Endometrial microvascular endothelial cells (primary cell): ENCODE measurements around the gene ETV6. TPM values are rescaled to one million over a fixed set of nuclear protein-coding genes. Genes with fewer than 3 reads are reported as not detected.

ENCODE experiments used
- in situ Hi-C: cut with HindIII; loops from 2 replicates; pipeline ENCODE4 v1.10.0; 2017; ENCODE audit warnings: low sequenced_read_pairs, low pct_unique_long_range_greater_than_20kb; ENCODE audit errors: inconsistent ontology term
- total RNA-seq: library from RNA; depleted of rRNA; stranded (reverse); fragments of >200 nt; gene quantifications from one replicate; pipeline ENCODE4 v1.2.3, GENCODE V29; 2015; ENCODE audit errors: inconsistent ontology term

Gene ETV6
- total RNA-seq, 1 donor from 2014 or later, result 12.6 TPM

DNA sequence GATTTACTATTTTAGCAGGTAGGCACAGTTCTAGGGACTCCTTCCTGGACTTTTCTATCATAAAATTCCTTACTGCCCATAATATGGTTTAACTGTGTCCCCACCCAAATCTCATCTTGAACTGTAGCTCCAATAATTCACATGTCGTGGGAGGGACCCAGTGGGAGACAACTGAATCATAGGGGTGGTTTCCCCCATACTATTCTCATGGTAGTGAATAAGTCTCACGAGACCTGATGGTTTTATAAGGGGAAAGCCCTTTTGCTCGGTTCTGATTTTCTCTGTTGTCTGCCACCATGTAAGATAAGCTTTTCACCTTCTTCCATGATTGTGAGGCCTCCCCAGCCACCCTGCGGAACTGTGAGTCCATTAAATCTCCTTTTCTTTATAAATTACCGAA is 10.0 kb upstream of the ETV6 start:
- in situ Hi-C loops, result no loop called here

- in situ Hi-C loops, result loop anchor here (10.0 kb wide), 1 partner anchor 57 kb away; no protein-coding TSS in a partner anchor
Observed at GRCh38 chr12:11641522-11641921, 8.0 kb upstream of the ETV6 start.

- in situ Hi-C loops, result loop anchor here (10.0 kb wide), 1 partner anchor 58 kb away; no protein-coding TSS in a partner anchor
Observed at GRCh38 chr12:11642785-11643184, 6.7 kb upstream of the ETV6 start.

GRCh38 chr12:11645391-11645790 is 4.1 kb upstream of the ETV6 start:
- in situ Hi-C loops, result loop anchor here (10.0 kb wide), 1 partner anchor 61 kb away; no protein-coding TSS in a partner anchor

DNA sequence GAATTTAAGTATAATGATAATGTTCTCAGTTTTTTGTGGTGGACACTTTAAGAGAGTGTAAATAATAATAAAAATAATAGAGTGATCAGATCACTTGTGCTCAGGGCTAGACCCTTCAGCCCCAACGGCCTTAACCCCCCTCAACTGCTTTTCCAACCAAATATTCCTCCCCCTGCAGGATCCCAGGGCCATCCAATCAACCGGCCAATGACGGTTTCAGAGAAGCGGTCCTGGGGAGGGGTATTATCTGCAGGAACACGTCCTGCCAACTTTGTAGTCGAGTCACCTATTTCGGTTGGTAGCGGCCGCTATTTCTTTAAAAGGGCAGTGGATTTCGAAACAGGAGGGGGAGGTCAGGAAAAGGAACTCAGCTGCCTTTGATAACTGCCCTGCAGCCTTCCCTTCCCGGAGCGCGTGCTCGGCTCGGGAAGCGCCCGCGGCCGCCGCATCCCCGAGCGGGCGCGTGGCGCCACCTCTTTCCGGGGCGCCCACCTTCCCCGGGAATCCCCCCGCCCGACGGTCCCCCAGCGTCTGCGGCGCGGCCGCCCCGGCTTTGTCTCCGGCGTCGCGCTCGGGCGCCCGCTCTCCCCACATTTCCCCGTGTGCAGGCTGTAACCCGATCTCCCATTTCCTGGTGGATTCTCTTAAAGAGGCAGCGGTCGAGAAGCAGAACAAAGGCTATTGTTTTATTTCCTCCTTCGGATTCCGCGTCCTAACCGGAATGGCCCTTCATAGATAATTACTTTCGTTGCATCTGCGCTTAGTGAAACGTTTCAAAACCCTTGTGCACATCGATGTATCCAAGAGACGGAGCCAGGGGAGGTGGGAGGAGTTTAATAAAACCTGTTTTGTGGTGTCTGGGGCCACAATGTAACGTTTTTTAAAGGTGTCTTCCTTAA is 711 bp upstream of the ETV6 start:
- in situ Hi-C loops, result loop anchor here (10.0 kb wide), 1 partner anchor 64 kb away; no protein-coding TSS in a partner anchor

DNA sequence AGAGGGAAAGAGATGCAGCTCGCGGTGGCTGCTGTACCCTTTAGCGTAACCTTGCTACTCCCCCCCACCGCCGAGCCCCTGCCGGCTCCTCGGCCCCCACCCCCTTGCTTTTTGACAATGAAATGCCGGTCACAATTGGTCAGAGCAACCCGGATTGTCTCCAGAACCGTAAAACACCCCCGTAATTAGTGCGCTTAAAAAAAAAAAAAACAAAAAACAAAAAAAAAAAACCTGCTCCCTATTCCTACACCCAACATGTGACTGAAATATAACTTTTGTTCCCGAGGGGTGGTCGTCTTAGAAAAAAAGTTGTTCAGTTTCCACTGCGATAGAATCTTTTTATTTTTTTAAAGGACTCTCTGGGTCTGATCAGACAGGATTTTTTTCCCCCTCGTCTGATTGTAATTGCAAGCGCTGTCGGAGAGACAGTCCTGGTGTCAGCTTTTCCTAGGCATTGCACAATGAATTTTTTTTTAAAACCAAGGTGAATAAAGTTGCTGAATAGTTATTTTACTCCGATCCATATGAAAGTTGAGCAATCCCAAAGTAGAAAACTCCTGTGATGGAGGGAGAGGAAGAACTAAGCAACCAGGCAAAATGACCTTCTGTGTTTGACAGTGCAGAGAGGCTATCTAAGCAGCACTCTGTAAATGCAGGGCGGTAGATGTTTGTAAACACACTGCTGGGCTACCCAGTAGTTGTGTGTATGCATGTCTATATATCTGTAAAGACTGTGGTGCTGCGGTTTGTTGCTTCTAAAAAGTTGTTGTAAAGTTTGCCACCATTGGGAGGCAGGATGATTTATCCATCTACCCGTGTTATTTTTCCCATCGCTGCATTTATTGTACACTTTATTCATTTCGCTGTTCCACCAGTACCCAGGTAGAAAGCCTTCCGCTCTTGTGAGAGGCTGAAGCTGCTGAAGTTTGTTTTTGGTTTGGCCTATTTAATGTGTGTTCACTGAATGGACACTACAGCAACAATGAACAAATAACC is 1.1 kb downstream of the ETV6 start:
- in situ Hi-C loops, result no loop called here

DNA sequence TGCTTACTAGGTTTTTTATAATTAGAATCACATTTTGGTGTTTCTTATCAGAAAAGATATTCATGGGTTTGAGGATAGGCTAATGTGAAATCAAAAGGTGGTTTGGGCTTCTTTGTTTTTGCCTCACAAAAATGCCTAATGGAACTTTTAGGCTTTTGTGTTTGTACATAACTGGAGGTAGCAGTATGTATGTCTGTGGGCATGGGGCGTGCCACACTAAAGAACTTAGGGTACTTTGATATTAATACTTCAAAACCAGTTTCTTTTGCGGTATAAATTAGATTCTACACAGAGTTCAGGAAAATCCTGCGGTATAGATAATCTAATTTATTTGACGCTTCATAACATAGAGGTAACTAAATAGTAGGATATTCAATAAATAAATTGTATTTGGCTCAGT is 1.9 kb downstream of the ETV6 start:
- in situ Hi-C loops, result no loop called here

DNA sequence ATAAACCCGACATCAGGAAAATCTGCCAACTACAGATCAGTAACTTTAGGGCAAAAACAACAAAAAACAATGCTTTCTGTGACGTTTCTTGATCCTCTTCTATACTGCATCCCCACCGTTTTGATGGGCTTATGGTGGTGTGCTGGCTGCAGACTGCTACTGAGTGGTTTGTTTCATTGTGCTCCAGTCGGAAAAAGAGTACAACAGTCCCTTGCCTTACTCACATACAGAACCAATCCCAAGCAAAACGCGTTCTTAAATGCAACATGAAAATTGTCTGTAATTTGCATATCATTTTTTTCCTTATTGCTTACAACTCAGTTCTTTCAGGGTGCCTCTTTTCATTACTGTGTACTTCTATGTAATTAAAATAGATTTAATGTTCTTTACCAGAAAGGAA is 2.3 kb downstream of the ETV6 start:
- in situ Hi-C loops, result no loop called here

GRCh38 chr12:11652351-11653040 is 3.0 kb downstream of the ETV6 start:
- in situ Hi-C loops, result no loop called here

DNA sequence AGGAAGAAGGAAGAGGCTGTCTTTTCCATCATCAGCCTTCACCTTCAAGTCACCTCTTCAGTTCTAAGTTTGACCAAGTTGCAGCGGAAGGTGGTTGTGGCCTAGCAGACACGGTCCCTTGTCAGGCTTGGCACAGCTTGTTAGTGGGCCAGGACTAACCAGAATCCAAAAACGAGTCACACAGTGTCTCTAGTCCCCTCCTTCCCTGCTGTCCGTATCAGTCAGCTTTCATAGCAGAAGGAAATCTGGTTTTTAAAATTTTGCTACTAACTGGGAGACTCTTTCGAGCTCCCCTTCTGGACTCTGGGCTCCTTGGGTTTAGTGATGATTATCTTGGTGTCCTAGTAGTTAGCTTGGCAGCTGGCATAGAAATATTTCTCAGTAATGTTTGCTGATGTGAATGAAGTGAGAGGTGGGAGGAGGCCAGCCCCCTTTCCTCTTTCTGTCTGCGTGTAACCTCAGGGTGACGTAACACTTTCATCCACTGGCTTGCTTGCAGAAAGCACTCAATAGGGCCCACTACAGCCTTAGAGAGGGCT is 3.8 kb downstream of the ETV6 start:
- in situ Hi-C loops, result no loop called here

- in situ Hi-C loops, result no loop called here
Observed at GRCh38 chr12:11654338-11654737, 4.9 kb downstream of the ETV6 start.

DNA sequence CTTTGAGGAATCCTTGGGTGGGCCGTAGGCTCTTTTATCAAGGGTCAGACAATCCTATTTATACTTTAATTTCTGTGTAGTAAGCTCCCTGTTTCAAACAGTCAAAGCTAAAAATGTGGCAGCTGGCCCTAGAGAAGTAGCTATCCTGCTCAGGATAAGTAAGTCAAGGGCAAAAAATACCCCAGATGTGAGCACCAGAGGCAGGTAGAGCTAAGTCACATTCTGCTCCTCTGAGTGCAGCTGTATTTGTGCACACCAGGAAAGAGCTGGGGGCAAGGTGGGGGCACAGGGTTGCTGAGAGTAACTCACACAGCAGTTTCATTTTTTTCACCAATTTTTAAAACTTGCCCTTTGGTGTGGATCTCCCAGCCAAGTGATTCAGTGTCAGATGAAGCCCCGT is 5.3 kb downstream of the ETV6 start:
- in situ Hi-C loops, result no loop called here

DNA sequence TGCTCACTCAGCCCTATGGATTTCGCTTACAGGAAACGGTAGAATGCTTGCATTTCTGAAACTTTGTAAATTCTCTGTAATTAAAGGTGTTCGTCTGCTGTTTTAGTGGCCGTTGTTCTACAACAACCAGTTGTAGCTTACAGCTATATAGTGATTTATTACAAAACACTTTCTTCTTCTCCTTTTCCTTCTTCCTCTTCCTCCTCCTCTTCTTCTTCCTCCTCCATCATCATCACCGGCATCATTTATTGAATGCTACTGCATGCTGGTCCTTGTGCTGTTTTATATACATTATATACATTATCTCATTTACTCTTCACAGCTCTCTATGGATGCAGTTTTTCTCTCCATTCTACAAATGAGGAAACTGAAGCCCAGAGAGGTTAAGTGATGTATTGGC is 6.4 kb downstream of the ETV6 start:
- in situ Hi-C loops, result no loop called here

DNA sequence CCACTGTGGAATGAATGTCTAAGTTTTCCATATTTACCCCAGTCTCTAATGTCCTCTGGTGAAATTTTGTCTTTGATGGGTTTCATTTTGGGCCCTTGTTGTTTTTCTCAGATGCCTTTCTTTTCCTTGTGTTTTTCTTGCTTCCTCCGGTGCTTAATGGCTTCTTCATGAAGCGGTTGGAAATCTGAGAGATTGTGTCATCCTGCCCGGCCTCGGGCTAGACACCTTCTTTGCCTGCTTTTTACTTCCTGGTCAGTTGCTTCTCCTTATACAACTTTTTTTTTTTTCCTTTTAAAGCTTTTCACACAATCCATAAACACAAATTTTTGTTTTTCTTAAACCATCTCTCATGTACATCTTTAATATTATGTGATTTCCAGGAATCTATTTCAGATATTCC is 7.1 kb downstream of the ETV6 start:
- in situ Hi-C loops, result no loop called here

DNA sequence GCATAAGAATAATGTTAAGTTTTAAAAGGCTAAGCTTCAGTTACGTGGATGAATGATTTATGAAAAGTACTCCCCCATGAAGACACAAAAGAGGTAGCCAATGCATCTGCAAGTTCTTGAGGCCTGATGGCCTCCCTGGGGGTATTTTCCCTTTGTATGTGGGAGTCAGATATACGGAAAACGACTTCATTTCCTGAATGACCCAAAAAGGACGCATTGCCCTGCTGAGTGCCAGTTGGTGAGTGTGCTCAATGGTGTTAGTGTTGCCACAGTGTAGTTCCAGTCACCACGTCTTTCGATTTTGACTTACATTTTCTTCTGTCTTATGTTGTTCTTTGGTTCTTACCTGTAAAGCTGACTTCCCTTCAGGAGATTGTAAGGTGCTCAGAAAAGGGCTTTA is 8.0 kb downstream of the ETV6 start:
- in situ Hi-C loops, result no loop called here

DNA sequence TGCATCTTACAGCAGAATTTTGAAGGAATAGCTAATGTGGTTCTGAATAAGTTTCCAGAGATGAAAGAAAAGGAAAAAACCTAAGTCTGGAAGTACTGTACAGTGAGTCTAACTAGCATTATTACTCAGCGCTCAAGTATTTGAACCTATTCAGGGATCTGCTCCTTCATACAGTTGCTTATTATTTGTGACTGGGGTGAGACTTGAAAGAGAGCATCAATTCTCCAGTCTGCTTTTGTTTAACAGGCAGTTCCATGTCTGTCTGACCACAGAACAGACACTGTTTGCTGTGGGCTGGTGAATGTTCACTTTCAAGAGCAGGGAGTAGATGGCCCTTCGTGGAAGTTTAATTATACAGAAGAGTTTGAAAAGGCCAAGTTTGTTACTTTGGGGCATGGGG is 9.3 kb downstream of the ETV6 start:
- in situ Hi-C loops, result no loop called here

- in situ Hi-C loops, result loop anchor here (10.0 kb wide), 1 partner anchor 204 kb away; no protein-coding TSS in a partner anchor
Observed at GRCh38 chr12:11660624-11661023, 11.2 kb downstream of the ETV6 start.

- in situ Hi-C loops, result loop anchor here (10.0 kb wide), 1 partner anchor 203 kb away; no protein-coding TSS in a partner anchor
Observed at GRCh38 chr12:11661491-11662089, 12.1 kb downstream of the ETV6 start.
